Gastroesophageal sphincter (tissue), 3 donors: ENCODE measurements around the gene NELFB.

Experiments used
- POLR2A ChIP-seq, 2 donors: fragments of 450-650 bp; IDR thresholded peaks; one replicate each; pipeline ENCODE4 v1.6.1; 2017; ENCODE audit warnings: antibody characterized with exemption in 2 of 2, mild to moderate bottlenecking in 2 of 2, moderate library complexity in 1 of 2
- POLR2AphosphoS5 ChIP-seq: sonication (generic); formaldehyde crosslinking; IDR thresholded peaks from one replicate; pipeline ENCODE4 v1.6.1; 2017; ENCODE audit warnings: antibody characterized with exemption
- TF ChIP-seq, protein P1 (sequence below), 4 experiments: fragments of 200-600 bp in 2 of 4; fragments of 450-650 bp in 2 of 4; sonication (generic) in 1 of 4; IDR thresholded peaks; one replicate each; pipeline ENCODE4 v1.5.1; 2017 to 2019; ENCODE audit warnings: antibody characterized with exemption in 4 of 4, mild to moderate bottlenecking in 2 of 4, moderate library complexity in 2 of 4

DNA sequence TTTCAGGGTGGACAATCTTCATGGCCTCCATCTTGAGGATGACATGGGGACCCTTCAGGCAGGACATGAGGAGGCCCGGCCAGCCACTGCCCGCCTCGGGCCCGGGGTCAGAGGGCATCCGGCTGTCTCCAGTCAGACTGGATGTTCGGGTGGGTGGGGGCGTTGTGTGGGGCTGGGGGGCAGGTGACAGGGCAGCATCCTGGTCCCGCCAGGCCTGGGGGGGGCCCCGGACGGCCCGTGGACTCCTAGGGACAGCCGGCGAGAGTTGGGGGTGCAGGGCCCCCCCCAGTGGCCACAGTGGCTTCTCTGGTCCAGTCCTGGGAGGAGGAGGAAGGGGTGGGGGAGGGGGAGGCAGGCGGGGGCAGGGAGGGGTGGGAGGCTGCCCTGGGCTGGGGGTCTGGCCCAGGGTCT, 34.0 kb upstream of the NELFB start:
- TF ChIP-seq POLR2A (IDR thresholded peaks at IDR 0.05) (no peak), POLR2AphosphoS5 (no peak)
- TF ChIP-seq, protein P1, sequence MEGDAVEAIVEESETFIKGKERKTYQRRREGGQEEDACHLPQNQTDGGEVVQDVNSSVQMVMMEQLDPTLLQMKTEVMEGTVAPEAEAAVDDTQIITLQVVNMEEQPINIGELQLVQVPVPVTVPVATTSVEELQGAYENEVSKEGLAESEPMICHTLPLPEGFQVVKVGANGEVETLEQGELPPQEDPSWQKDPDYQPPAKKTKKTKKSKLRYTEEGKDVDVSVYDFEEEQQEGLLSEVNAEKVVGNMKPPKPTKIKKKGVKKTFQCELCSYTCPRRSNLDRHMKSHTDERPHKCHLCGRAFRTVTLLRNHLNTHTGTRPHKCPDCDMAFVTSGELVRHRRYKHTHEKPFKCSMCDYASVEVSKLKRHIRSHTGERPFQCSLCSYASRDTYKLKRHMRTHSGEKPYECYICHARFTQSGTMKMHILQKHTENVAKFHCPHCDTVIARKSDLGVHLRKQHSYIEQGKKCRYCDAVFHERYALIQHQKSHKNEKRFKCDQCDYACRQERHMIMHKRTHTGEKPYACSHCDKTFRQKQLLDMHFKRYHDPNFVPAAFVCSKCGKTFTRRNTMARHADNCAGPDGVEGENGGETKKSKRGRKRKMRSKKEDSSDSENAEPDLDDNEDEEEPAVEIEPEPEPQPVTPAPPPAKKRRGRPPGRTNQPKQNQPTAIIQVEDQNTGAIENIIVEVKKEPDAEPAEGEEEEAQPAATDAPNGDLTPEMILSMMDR (IDR thresholded peaks at IDR 0.05), result no peak
